CD4-positive, alpha-beta T cell treated with Interleukin-21 for 1 hour (primary cell): Measurements from ENCODE around the gene GDPD5.
A peak's percentile ranks its signal among the peaks of the same experiment; 100 is the strongest.

ENCODE experiments used
- DNase-seq: peaks from one replicate; pipeline ENCODE4 v3.0.0-alpha.2; 2020

GDPD5 gene

GRCh38 chr11:75510004-75510722, 15.6 kb downstream of the GDPD5 start:
- no peak for DNase-seq

- no peak for DNase-seq
Observed at GRCh38 chr11:75509020-75509720, 16.6 kb downstream of the GDPD5 start.

- DNase-seq, result peak; percentile 81
Observed at GRCh38 chr11:75508051-75508561, 17.6 kb downstream of the GDPD5 start.

GRCh38 chr11:75507571-75507970, 18.2 kb downstream of the GDPD5 start:
- DNase-seq, result no peak

GRCh38 chr11:75506827-75507226, 18.9 kb downstream of the GDPD5 start:
- no peak for DNase-seq

- DNase-seq, result no peak
Observed at GRCh38 chr11:75505916-75506692, 19.6 kb downstream of the GDPD5 start.

GRCh38 chr11:75504501-75504900, 21.2 kb downstream of the GDPD5 start:
- DNase-seq, result no peak

GRCh38 chr11:75503531-75504099, 22.1 kb downstream of the GDPD5 start:
- no peak for DNase-seq

- DNase-seq, result no peak
Observed at GRCh38 chr11:75502138-75502537, 23.6 kb downstream of the GDPD5 start.

- no peak for DNase-seq
Observed at GRCh38 chr11:75500742-75501141, 25.0 kb downstream of the GDPD5 start.

GRCh38 chr11:75499423-75500190, 26.1 kb downstream of the GDPD5 start:
- no peak for DNase-seq

GRCh38 chr11:75498556-75499255, 27.0 kb downstream of the GDPD5 start:
- DNase-seq, result no peak

- no peak for DNase-seq
Observed at GRCh38 chr11:75497788-75498409, 27.8 kb downstream of the GDPD5 start.

- no peak for DNase-seq
Observed at GRCh38 chr11:75496305-75496752, 29.4 kb downstream of the GDPD5 start.

GRCh38 chr11:75495749-75496304, 29.9 kb downstream of the GDPD5 start:
- DNase-seq, result no peak

- DNase-seq, result no peak
Observed at GRCh38 chr11:75493626-75494025, 32.1 kb downstream of the GDPD5 start.

- peak; percentile 64 for DNase-seq
Observed at GRCh38 chr11:75492181-75492820, 33.4 kb downstream of the GDPD5 start.

GRCh38 chr11:75491465-75491864, 34.3 kb downstream of the GDPD5 start:
- no peak for DNase-seq

GRCh38 chr11:75490221-75491181, 35.2 kb downstream of the GDPD5 start:
- DNase-seq, result no peak
